HepG2 (cell line): ENCODE measurements around the gene USP10. TPM values are rescaled to one million over a fixed set of nuclear protein-coding genes. Genes with fewer than 3 reads are reported as not detected.

Experiments used
- ATAC-seq: fragments of 200-7000 bp; cut with Tn5 transposase; 3 replicates; pipeline ENCODE4 v1.9.1; 2020; ENCODE audit warnings: mild to moderate bottlenecking, moderate library complexity
- BruUV-seq: library from RNA; stranded (reverse); fragments of 400-500 nt; replicated peaks from 2 replicates; lab custom pipeline; 2021; lab: Mats Ljungman, UMichigan
- CTCF ChIA-PET: fragments of 300-600 bp; formaldehyde crosslinking; extraction: SDS; loops from one replicate; lab custom pipeline; 2021; ENCODE audit warnings: low total read pairs, inconsistent platforms, low intra/inter-chr PET ratio; lab: Yijun Ruan, JAX
- POLR2A ChIA-PET: fragments of 350-600 bp; sonication (Branson Sonifier 250); formaldehyde crosslinking; loops from one replicate; lab custom pipeline; 2020; ENCODE audit warnings: antibody characterized with exemption, inconsistent platforms; lab: Yijun Ruan, JAX
- DNase-seq: peaks from one replicate; pipeline ENCODE4 v3.0.0-alpha.2; 2015; ENCODE audit warnings: low spot score
- FAIRE-seq: peaks from 3 replicates; lab custom pipeline; 2011; peaks lifted over from hg19 to GRCh38; lab: Jason Lieb, UNC
- H2AFZ ChIP-seq: one replicate; pipeline ENCODE4 v1.6.1; 2011; ENCODE audit warnings: low read length, inconsistent platforms
- H3K27ac ChIP-seq: fragments of 300-600 bp; 3 replicates; pipeline ENCODE4 v1.8.0; 2011; ENCODE audit warnings: mixed run types, mild to moderate bottlenecking, mixed read lengths, low read length, inconsistent platforms; ENCODE audit not compliant: insufficient read depth; ENCODE audit errors: extremely low read length
- H3K27me3 ChIP-seq, 2 experiments: fragments of 200-600 bp in 1 of 2; 2 replicates in 1 of 2; 3 replicates in 1 of 2; pipeline versions ENCODE4 v1.6.0 to v1.8.0; 2011; ENCODE audit warnings: low read length in 2 of 2, mild to moderate bottlenecking in 2 of 2, moderate library complexity in 2 of 2, inconsistent platforms in 1 of 2; ENCODE audit not compliant: insufficient read depth in 2 of 2, control insufficient read depth in 1 of 2
- H3K36me3 ChIP-seq, 2 experiments: fragments of 200-600 bp in 1 of 2; replicated peaks in 1 of 2; 2 replicates in 1 of 2; 3 replicates in 1 of 2; pipeline versions ENCODE4 v1.5.1 to v1.8.0; 2011; ENCODE audit warnings: low read length in 2 of 2, inconsistent platforms in 1 of 2; ENCODE audit not compliant: insufficient read depth in 2 of 2, control insufficient read depth in 1 of 2
- H3K4me1 ChIP-seq: 2 replicates; pipeline ENCODE4 v1.5.1; 2012; ENCODE audit warnings: low read length, inconsistent platforms; ENCODE audit not compliant: insufficient read depth
- H3K4me2 ChIP-seq: 2 replicates; pipeline ENCODE4 v1.6.0; 2011; ENCODE audit warnings: low read depth, low read length, inconsistent platforms
- H3K4me3 ChIP-seq, 3 experiments: fragments of 200-600 bp in 1 of 3; sonication (generic), shearing (Covaris generic) in 1 of 3; replicated peaks in 1 of 3; 2 replicates each; pipeline ENCODE4 v1.5.1; 2011 to 2016; ENCODE audit warnings: low read length in 3 of 3, inconsistent platforms in 2 of 3, low read depth in 2 of 3, mild to moderate bottlenecking in 2 of 3, control low read depth in 1 of 3, mixed read lengths in 1 of 3; ENCODE audit not compliant: insufficient read depth in 1 of 3
- H3K79me2 ChIP-seq: one replicate; pipeline ENCODE4 v1.6.1; 2011; ENCODE audit warnings: low read length, inconsistent platforms; ENCODE audit not compliant: insufficient read depth
- H3K9ac ChIP-seq: 2 replicates; pipeline ENCODE4 v1.6.0; 2011; ENCODE audit warnings: mild to moderate bottlenecking, low read depth, low read length, inconsistent platforms; ENCODE audit not compliant: insufficient read depth
- H3K9me3 ChIP-seq: 2 replicates; pipeline ENCODE4 v1.5.1; 2012; ENCODE audit warnings: mild to moderate bottlenecking, low read length
- H4K20me1 ChIP-seq: 2 replicates; pipeline ENCODE4 v1.6.0; 2011; ENCODE audit warnings: inconsistent platforms, mild to moderate bottlenecking, low read length, moderate library complexity; ENCODE audit not compliant: insufficient read depth
- ELK4 ChIP-seq: sonication (generic); formaldehyde crosslinking; IDR thresholded peaks from 2 replicates; pipeline ENCODE4 v1.9.0; 2021; ENCODE audit warnings: missing genetic modification reagents, borderline replicate concordance
- JUN ChIP-seq: sonication (generic); formaldehyde crosslinking; IDR thresholded peaks from 2 replicates; pipeline ENCODE4 v1.4.0; 2020; ENCODE audit warnings: mild to moderate bottlenecking, missing genetic modification reagents
- MAFG ChIP-seq: sonication (generic); formaldehyde crosslinking; IDR thresholded peaks from 2 replicates; pipeline ENCODE4 v1.5.1; 2020; ENCODE audit warnings: mild to moderate bottlenecking, missing genetic modification reagents
- ZBTB42 ChIP-seq: sonication (generic); formaldehyde crosslinking; IDR thresholded peaks from 2 replicates; pipeline ENCODE4 v1.5.0; 2020; ENCODE audit warnings: mild to moderate bottlenecking, missing genetic modification reagents
- ZC3H4 ChIP-seq: sonication (generic); formaldehyde crosslinking; IDR thresholded peaks from 2 replicates; pipeline ENCODE4 v1.4.0; 2020; ENCODE audit warnings: missing genetic modification reagents, borderline replicate concordance
- WGBS: methylation state at CpG from one replicate; pipeline ENCODE4 v1.1.6; 2017; ENCODE audit warnings: low lambda C conversion rate; 5-methylcytosine and 5-hydroxymethylcytosine counted together
- in situ Hi-C: cut with HindIII; loops from 2 replicates; pipeline ENCODE4 v1.10.0; 2017; ENCODE audit warnings: low pct_unique_long_range_greater_than_20kb; ENCODE audit not compliant: extremely low pct_ligation_motif_present
- intact Hi-C: fragments of 100-400 bp; cut with micrococcal nuclease; formaldehyde crosslinking; loops from one replicate; pipeline ENCODE4 v1.10.0; 2022; ENCODE audit not compliant: unreplicated experiment
- polyA plus RNA-seq, 8 experiments: library from polyadenylated mRNA; depleted of rRNA in 3 of 8; stranded (reverse) in 7 of 8; unstranded in 1 of 8; fragments of >200 nt; fragmentation: Illumina TruSeq in 4 of 8; extraction: Trizol in 4 of 8; gene quantifications; 2 replicates each; pipeline versions ENCODE4 v1.2.1 to v1.2.3, GENCODE V29; 2011 to 2016; ENCODE audit warnings: low read depth in 4 of 8, missing spikeins in 1 of 8, mixed read lengths in 1 of 8; ENCODE audit not compliant: insufficient read depth in 1 of 8
- total RNA-seq, 5 experiments: library from RNA; depleted of rRNA; stranded (reverse); fragments of >200 nt; fragmentation: Illumina TruSeq; extraction: Trizol; gene quantifications; 2 replicates each; pipeline ENCODE4 v1.2.3, GENCODE V29; 2016; ENCODE audit warnings: low read depth in 1 of 5
- TF ChIP-seq, protein P1 (sequence below): sonication (generic); formaldehyde crosslinking; IDR thresholded peaks from 2 replicates; pipeline ENCODE4 v1.4.0; 2020; ENCODE audit warnings: missing genetic modification reagents, borderline replicate concordance
- TF ChIP-seq, protein P2 (sequence below): sonication (generic); formaldehyde crosslinking; IDR thresholded peaks from 2 replicates; pipeline ENCODE4 v1.5.0; 2020; ENCODE audit warnings: missing genetic modification reagents, mild to moderate bottlenecking, borderline replicate concordance

Gene USP10
- total and polyA plus RNA-seq, 2 of the 13 experiments (the other 11 are each of a cell fraction or from before 2014, with no cell fraction given), result 79.1 to 122 TPM

DNA sequence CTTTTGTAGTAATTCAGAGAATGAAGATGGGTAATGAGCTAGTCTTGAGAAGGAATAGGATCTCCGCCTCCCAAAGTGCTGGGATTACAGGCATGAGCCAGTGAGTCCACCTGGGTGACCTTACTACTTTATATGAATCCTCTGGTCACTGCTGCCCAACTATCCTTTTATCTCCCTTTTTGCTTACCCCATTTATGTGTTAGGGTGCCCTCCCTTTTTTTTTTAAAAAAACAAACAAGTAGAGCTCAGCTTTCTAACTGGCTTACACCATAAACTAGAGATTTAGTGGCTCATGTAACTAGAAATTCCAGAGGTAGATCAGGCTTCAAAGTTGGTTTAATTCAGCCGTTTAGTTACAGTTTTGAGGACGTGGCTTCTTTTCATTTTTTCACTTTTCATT lies 15.6 kb downstream of the USP10 start (continued):
- TF ChIP-seq ZBTB42 (CRISPR knock-in tag) (no peak), MAFG (CRISPR knock-in tag) (no peak)
- TF ChIP-seq, protein P1, sequence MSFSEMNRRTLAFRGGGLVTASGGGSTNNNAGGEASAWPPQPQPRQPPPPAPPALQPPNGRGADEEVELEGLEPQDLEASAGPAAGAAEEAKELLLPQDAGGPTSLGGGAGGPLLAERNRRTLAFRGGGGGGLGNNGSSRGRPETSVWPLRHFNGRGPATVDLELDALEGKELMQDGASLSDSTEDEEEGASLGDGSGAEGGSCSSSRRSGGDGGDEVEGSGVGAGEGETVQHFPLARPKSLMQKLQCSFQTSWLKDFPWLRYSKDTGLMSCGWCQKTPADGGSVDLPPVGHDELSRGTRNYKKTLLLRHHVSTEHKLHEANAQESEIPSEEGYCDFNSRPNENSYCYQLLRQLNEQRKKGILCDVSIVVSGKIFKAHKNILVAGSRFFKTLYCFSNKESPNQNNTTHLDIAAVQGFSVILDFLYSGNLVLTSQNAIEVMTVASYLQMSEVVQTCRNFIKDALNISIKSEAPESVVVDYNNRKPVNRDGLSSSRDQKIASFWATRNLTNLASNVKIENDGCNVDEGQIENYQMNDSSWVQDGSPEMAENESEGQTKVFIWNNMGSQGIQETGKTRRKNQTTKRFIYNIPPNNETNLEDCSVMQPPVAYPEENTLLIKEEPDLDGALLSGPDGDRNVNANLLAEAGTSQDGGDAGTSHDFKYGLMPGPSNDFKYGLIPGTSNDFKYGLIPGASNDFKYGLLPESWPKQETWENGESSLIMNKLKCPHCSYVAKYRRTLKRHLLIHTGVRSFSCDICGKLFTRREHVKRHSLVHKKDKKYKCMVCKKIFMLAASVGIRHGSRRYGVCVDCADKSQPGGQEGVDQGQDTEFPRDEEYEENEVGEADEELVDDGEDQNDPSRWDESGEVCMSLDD, result no peak

- H3K27me3 ChIP-seq, result no peaks in the 10 kb centered on the region
- TF ChIP-seq, protein P2, sequence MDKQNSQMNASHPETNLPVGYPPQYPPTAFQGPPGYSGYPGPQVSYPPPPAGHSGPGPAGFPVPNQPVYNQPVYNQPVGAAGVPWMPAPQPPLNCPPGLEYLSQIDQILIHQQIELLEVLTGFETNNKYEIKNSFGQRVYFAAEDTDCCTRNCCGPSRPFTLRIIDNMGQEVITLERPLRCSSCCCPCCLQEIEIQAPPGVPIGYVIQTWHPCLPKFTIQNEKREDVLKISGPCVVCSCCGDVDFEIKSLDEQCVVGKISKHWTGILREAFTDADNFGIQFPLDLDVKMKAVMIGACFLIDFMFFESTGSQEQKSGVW (CRISPR knock-in tag), result no peak
- TF ChIP-seq ZC3H4 (CRISPR knock-in tag) (no peak), ELK4 (CRISPR knock-in tag) (no peak), JUN (no peak)
- H3K9me3 ChIP-seq, result no peaks in the 10 kb centered on the region
- ATAC-seq, result no peak
- ChIA-PET POLR2A (interaction anchor here (1.2 kb wide), 1 partner anchor 15 kb away, joined by 3 read pairs; no protein-coding TSS in a partner anchor), CTCF (no interaction called here)
- no peak overlapping the region for H3K4me3 ChIP-seq
- intact Hi-C loops, result no loop called here
- H3K79me2 ChIP-seq, result peaks cover 99% of the 10 kb centered on the region
- H2AFZ ChIP-seq, result no peak overlapping the region
- no peak for DNase-seq
- in situ Hi-C loops, result no loop called here
- H3K27ac ChIP-seq, result no peak overlapping the region
- FAIRE-seq, result no peak
- WGBS, result 96% methylated on average over 7 of the region's 7 CpGs
- H3K9ac ChIP-seq, result no peak overlapping the region
- no TSS peak for BruUV-seq
- H4K20me1 ChIP-seq, result peaks cover 95% of the 10 kb centered on the region
- peaks cover 5 to 47% of the 10 kb centered on the region in 2 experiments for H3K36me3 ChIP-seq
- H3K4me2 ChIP-seq, result no peak overlapping the region
- H3K4me1 ChIP-seq, result peaks cover 46% of the 10 kb centered on the region
Measured at GRCh38 chr16:84715854-84716253, 16.1 kb downstream of the USP10 start.
